HEK293 (cell line): ENCODE results near the gene PRPF40B.
A peak's percentile ranks its signal among the peaks of the same experiment; 100 is the strongest.

Experiments
- CTCF ChIA-PET: fragments of 350-600 bp; formaldehyde crosslinking; extraction: SDS; loops from one replicate; lab custom pipeline; 2021; ENCODE audit warnings: antibody characterized with exemption; lab: Yijun Ruan, JAX
- POLR2A ChIA-PET: fragments of 300-600 bp; formaldehyde crosslinking; extraction: SDS; loops from one replicate; lab custom pipeline; 2020; ENCODE audit warnings: antibody characterized with exemption, inconsistent platforms; lab: Yijun Ruan, JAX
- H3K27ac ChIP-seq: fragments of 200-500 bp; sonication (Bioruptor generic); 2 replicates; pipeline ENCODE4 v1.5.1; 2014; ENCODE audit warnings: low read depth, low read length, control low read depth, inconsistent platforms; ENCODE audit errors: extremely low read depth
- H3K36me3 ChIP-seq, 2 experiments: fragments of 200-500 bp in 1 of 2; sonication (Bioruptor generic) in 1 of 2; 1 replicate in 1 of 2; 2 replicates in 1 of 2; pipeline ENCODE4 v1.5.1; 2014 to 2017; ENCODE audit warnings: inconsistent platforms in 2 of 2, low read length in 2 of 2; ENCODE audit not compliant: control insufficient read depth in 2 of 2, insufficient read depth in 1 of 2
- H3K4me1 ChIP-seq: fragments of 200-500 bp; sonication (Bioruptor generic); 2 replicates; pipeline ENCODE4 v1.5.1; 2014; ENCODE audit warnings: mild to moderate bottlenecking, low read length, inconsistent platforms; ENCODE audit not compliant: control insufficient read depth, insufficient read depth
- H3K4me3 ChIP-seq: 2 replicates; pipeline ENCODE4 v1.5.1; 2011; ENCODE audit warnings: low read depth, mild to moderate bottlenecking, control low read depth, low read length, moderate library complexity
- H3K9me3 ChIP-seq: fragments of 200-500 bp; sonication (Bioruptor generic); 2 replicates; pipeline ENCODE4 v1.5.1; 2014; ENCODE audit warnings: low read depth, low read length, inconsistent platforms; ENCODE audit not compliant: control insufficient read depth, insufficient read depth
- BCL6B ChIP-seq: fragments of 450-650 bp; formaldehyde crosslinking; IDR thresholded peaks from 2 replicates; pipeline ENCODE4 v1.5.1; 2017; ENCODE audit warnings: missing biosample characterization, missing genetic modification characterization
- EGR2 ChIP-seq: fragments of 450-650 bp; formaldehyde crosslinking; IDR thresholded peaks from 2 replicates; pipeline ENCODE4 v1.5.1; 2016; ENCODE audit warnings: low read depth, missing biosample characterization, missing genetic modification characterization
- GLIS1 ChIP-seq: fragments of 450-650 bp; formaldehyde crosslinking; IDR thresholded peaks from 2 replicates; pipeline ENCODE4 v1.5.1; 2016; ENCODE audit warnings: missing biosample characterization, missing genetic modification characterization
- KLF1 ChIP-seq: fragments of 450-650 bp; formaldehyde crosslinking; IDR thresholded peaks from 2 replicates; pipeline ENCODE4 v1.5.1; 2016; ENCODE audit warnings: missing biosample characterization, missing genetic modification characterization
- SP3 ChIP-seq: fragments of 450-650 bp; formaldehyde crosslinking; IDR thresholded peaks from 2 replicates; pipeline ENCODE4 v1.5.1; 2016; ENCODE audit warnings: missing biosample characterization, missing genetic modification characterization
- SP7 ChIP-seq: fragments of 450-650 bp; formaldehyde crosslinking; IDR thresholded peaks from 2 replicates; pipeline ENCODE4 v1.5.1; 2016; ENCODE audit warnings: missing biosample characterization, missing genetic modification characterization
- ZBTB1 ChIP-seq: fragments of 450-650 bp; formaldehyde crosslinking; IDR thresholded peaks from 2 replicates; pipeline ENCODE4 v1.5.1; 2016; ENCODE audit warnings: missing biosample characterization, missing genetic modification characterization
- ZBTB7A ChIP-seq: fragments of 450-650 bp; formaldehyde crosslinking; IDR thresholded peaks from 2 replicates; pipeline ENCODE4 v1.5.1; 2016; ENCODE audit warnings: low read depth, missing biosample characterization, missing genetic modification characterization
- ZFHX2 ChIP-seq: fragments of 450-650 bp; formaldehyde crosslinking; conservative IDR thresholded peaks from 2 replicates; pipeline ENCODE4 v1.5.1; 2016; ENCODE audit warnings: missing biosample characterization, missing genetic modification characterization
- ZFP41 ChIP-seq: fragments of 450-650 bp; formaldehyde crosslinking; IDR thresholded peaks from 2 replicates; pipeline ENCODE4 v1.5.1; 2016; ENCODE audit warnings: missing biosample characterization, missing genetic modification characterization, borderline replicate concordance
- ZFP69B ChIP-seq: fragments of 450-650 bp; formaldehyde crosslinking; IDR thresholded peaks from 2 replicates; pipeline ENCODE4 v1.5.1; 2016; ENCODE audit warnings: missing biosample characterization, missing genetic modification characterization
- ZIC2 ChIP-seq: fragments of 450-650 bp; formaldehyde crosslinking; IDR thresholded peaks from 2 replicates; pipeline ENCODE4 v1.5.1; 2016; ENCODE audit warnings: missing biosample characterization, missing genetic modification characterization
- ZNF132 ChIP-seq: fragments of 450-650 bp; formaldehyde crosslinking; IDR thresholded peaks from 2 replicates; pipeline ENCODE4 v1.5.1; 2017; ENCODE audit warnings: missing biosample characterization, missing genetic modification characterization, borderline replicate concordance
- ZNF155 ChIP-seq: fragments of 450-650 bp; formaldehyde crosslinking; IDR thresholded peaks from 2 replicates; pipeline ENCODE4 v1.5.1; 2016; ENCODE audit warnings: missing biosample characterization, missing genetic modification characterization
- ZNF157 ChIP-seq: fragments of 450-650 bp; formaldehyde crosslinking; IDR thresholded peaks from 2 replicates; pipeline ENCODE4 v1.5.1; 2016; ENCODE audit warnings: missing biosample characterization, missing genetic modification characterization
- ZNF239 ChIP-seq: fragments of 450-650 bp; formaldehyde crosslinking; IDR thresholded peaks from 2 replicates; pipeline ENCODE4 v1.5.1; 2016; ENCODE audit warnings: missing biosample characterization, missing genetic modification characterization
- ZNF26 ChIP-seq: fragments of 450-650 bp; formaldehyde crosslinking; IDR thresholded peaks from 2 replicates; pipeline ENCODE4 v1.5.1; 2016; ENCODE audit warnings: missing biosample characterization, missing genetic modification characterization
- ZNF324 ChIP-seq: fragments of 450-650 bp; formaldehyde crosslinking; IDR thresholded peaks from 2 replicates; pipeline ENCODE4 v1.5.1; 2016; ENCODE audit warnings: missing biosample characterization, missing genetic modification characterization
- ZNF354C ChIP-seq: fragments of 450-650 bp; formaldehyde crosslinking; IDR thresholded peaks from 2 replicates; pipeline ENCODE4 v1.5.1; 2016; ENCODE audit warnings: missing biosample characterization, missing genetic modification characterization, low read depth, borderline replicate concordance
- ZNF404 ChIP-seq: fragments of 450-650 bp; formaldehyde crosslinking; IDR thresholded peaks from 2 replicates; pipeline ENCODE4 v1.5.1; 2017; ENCODE audit warnings: missing biosample characterization, missing genetic modification characterization
- ZNF501 ChIP-seq: fragments of 450-650 bp; formaldehyde crosslinking; IDR thresholded peaks from 2 replicates; pipeline ENCODE4 v1.5.1; 2016; ENCODE audit warnings: missing biosample characterization, missing genetic modification characterization
- ZNF558 ChIP-seq: fragments of 450-650 bp; formaldehyde crosslinking; IDR thresholded peaks from 2 replicates; pipeline ENCODE4 v1.5.1; 2016; ENCODE audit warnings: missing biosample characterization, missing genetic modification characterization
- ZNF596 ChIP-seq: fragments of 450-650 bp; IDR thresholded peaks from 2 replicates; pipeline ENCODE4 v1.5.0; 2018; ENCODE audit warnings: missing biosample characterization, mild to moderate bottlenecking, missing genetic modification characterization, moderate library complexity
- ZNF600 ChIP-seq: fragments of 450-650 bp; formaldehyde crosslinking; IDR thresholded peaks from 2 replicates; pipeline ENCODE4 v1.5.1; 2016; ENCODE audit warnings: missing biosample characterization, missing genetic modification characterization
- ZNF623 ChIP-seq: fragments of 450-650 bp; formaldehyde crosslinking; IDR thresholded peaks from 2 replicates; pipeline ENCODE4 v1.5.1; 2016; ENCODE audit warnings: missing biosample characterization, missing genetic modification characterization
- ZNF654 ChIP-seq: fragments of 450-650 bp; formaldehyde crosslinking; IDR thresholded peaks from 2 replicates; pipeline ENCODE4 v1.5.1; 2016; ENCODE audit warnings: low read depth, missing biosample characterization, missing genetic modification characterization
- ZNF707 ChIP-seq: fragments of 450-650 bp; formaldehyde crosslinking; IDR thresholded peaks from 2 replicates; pipeline ENCODE4 v1.5.1; 2016; ENCODE audit warnings: missing biosample characterization, missing genetic modification characterization
- TF ChIP-seq, protein P1 (sequence below): fragments of 450-650 bp; formaldehyde crosslinking; IDR thresholded peaks from 2 replicates; pipeline ENCODE4 v1.5.1; 2016; ENCODE audit warnings: missing biosample characterization, missing genetic modification characterization
- TF ChIP-seq, protein P2 (sequence below): fragments of 450-650 bp; IDR thresholded peaks from 2 replicates; pipeline ENCODE4 v1.5.1; 2018; ENCODE audit warnings: missing biosample characterization, missing genetic modification characterization

PRPF40B gene

GRCh38 chr12:49680075-49680474 lies 56.7 kb downstream of the PRPF40B start:
- POLR2A ChIA-PET, result interaction anchor here (0.6 kb wide), 1 partner anchor 57 kb away, joined by 5 read pairs; the partner anchor contains the start of gene PRPF40B
- H3K36me3 ChIP-seq, result no peaks in the 10 kb centered on the region
- peaks cover 3% of the 10 kb centered on the region; the same call in 1 of the 2 replicates for H3K4me1 ChIP-seq
- CTCF ChIA-PET, result interaction anchor here (0.7 to 0.9 kb wide), 2 partner anchors 10 to 99 kb away, joined by 3 read pairs; no protein-coding TSS in a partner anchor
- no peak overlapping the region for H3K27ac ChIP-seq
- TF ChIP-seq ZNF596 (tag by site-specific recombination), result no peak
- TF ChIP-seq SP7 (tag by site-specific recombination), result peak; percentile 30; the same call in 1 of the 2 replicates
- TF ChIP-seq BCL6B (tag by site-specific recombination), result 0 out of 2 replicates have a peak, but pooled peaks have one; percentile 53
- H3K9me3 ChIP-seq, result no peaks in the 10 kb centered on the region
- H3K4me3 ChIP-seq, result no peak overlapping the region

- Histone ChIP-seq H3K4me1 (peaks cover 5% of the 10 kb centered on the region; the same call in 1 of the 2 replicates), H3K9me3 (no peaks in the 10 kb centered on the region), H3K36me3 (no peaks in the 10 kb centered on the region), H3K27ac (no peak overlapping the region), H3K4me3 (no peak overlapping the region)
- CTCF ChIA-PET, result interaction anchor here (0.6 to 1.5 kb wide), 6 partner anchors 7 to 67 kb away, joined by 3 read pairs; no protein-coding TSS in a partner anchor
- no peak for TF ChIP-seq ZNF155 (tag by site-specific recombination)
- no peak for TF ChIP-seq ZNF132 (tag by site-specific recombination)
- TF ChIP-seq ZNF354C, result no peak
- TF ChIP-seq ZNF707, result no peak
- TF ChIP-seq ZBTB1 (tag by site-specific recombination), result no peak
- no peak for TF ChIP-seq ZNF501 (tag by site-specific recombination)
- no peak for TF ChIP-seq ZNF600 (tag by site-specific recombination)
- peak; percentile 46 for TF ChIP-seq ZIC2 (tag by site-specific recombination)
- no peak for TF ChIP-seq ZNF623 (tag by site-specific recombination)
- TF ChIP-seq ZNF558, result no peak
- TF ChIP-seq GLIS1 (tag by site-specific recombination), result peak; percentile 93
- TF ChIP-seq, protein P1, sequence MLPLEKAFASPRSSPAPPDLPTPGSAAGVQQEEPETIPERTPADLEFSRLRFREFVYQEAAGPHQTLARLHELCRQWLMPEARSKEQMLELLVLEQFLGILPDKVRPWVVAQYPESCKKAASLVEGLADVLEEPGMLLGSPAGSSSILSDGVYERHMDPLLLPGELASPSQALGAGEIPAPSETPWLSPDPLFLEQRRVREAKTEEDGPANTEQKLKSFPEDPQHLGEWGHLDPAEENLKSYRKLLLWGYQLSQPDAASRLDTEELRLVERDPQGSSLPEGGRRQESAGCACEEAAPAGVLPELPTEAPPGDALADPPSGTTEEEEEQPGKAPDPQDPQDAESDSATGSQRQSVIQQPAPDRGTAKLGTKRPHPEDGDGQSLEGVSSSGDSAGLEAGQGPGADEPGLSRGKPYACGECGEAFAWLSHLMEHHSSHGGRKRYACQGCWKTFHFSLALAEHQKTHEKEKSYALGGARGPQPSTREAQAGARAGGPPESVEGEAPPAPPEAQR, result no peak
- TF ChIP-seq, protein P2, sequence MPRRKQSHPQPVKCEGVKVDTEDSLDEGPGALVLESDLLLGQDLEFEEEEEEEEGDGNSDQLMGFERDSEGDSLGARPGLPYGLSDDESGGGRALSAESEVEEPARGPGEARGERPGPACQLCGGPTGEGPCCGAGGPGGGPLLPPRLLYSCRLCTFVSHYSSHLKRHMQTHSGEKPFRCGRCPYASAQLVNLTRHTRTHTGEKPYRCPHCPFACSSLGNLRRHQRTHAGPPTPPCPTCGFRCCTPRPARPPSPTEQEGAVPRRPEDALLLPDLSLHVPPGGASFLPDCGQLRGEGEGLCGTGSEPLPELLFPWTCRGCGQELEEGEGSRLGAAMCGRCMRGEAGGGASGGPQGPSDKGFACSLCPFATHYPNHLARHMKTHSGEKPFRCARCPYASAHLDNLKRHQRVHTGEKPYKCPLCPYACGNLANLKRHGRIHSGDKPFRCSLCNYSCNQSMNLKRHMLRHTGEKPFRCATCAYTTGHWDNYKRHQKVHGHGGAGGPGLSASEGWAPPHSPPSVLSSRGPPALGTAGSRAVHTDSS (tag by site-specific recombination), result no peak
- no peak for TF ChIP-seq ZNF26 (tag by site-specific recombination)
- no peak for TF ChIP-seq ZFP41 (tag by site-specific recombination)
- TF ChIP-seq ZFHX2 (tag by site-specific recombination), result peak; percentile 47; the same call in 1 of the 2 replicates
- no peak for TF ChIP-seq ZNF654 (tag by site-specific recombination)
- TF ChIP-seq ZNF324 (tag by site-specific recombination), result no peak
- TF ChIP-seq EGR2, result 0 out of 2 replicates have a peak, but pooled peaks have one; percentile 18
- TF ChIP-seq ZNF239 (tag by site-specific recombination), result no peak
- TF ChIP-seq ZNF404 (tag by site-specific recombination), result no peak
- no peak for TF ChIP-seq ZFP69B (tag by site-specific recombination)
- peak; percentile 96 for TF ChIP-seq SP7 (tag by site-specific recombination)
- TF ChIP-seq ZNF157 (tag by site-specific recombination), result no peak
- no peak for TF ChIP-seq SP3 (tag by site-specific recombination)
- no peak for TF ChIP-seq KLF1 (tag by site-specific recombination)
- no peak for TF ChIP-seq ZBTB7A
- POLR2A ChIA-PET, result interaction anchor here (0.6 to 1.2 kb wide), 2 partner anchors 57 to 75 kb away, joined by 3 to 4 read pairs; partner anchors contain the start of gene TMBIM6
Measured at GRCh38 chr12:49683599-49684309, 60.4 kb downstream of the PRPF40B start.
